Measurements from ENCODE around the gene XPO4. TPM values are rescaled to one million over a fixed set of nuclear protein-coding genes. Genes with fewer than 3 reads are reported as not detected.

Gene XPO4
- total and polyA plus RNA-seq, 4 donors: 2.5 to 12.5 (median 7.5) TPM

DNA sequence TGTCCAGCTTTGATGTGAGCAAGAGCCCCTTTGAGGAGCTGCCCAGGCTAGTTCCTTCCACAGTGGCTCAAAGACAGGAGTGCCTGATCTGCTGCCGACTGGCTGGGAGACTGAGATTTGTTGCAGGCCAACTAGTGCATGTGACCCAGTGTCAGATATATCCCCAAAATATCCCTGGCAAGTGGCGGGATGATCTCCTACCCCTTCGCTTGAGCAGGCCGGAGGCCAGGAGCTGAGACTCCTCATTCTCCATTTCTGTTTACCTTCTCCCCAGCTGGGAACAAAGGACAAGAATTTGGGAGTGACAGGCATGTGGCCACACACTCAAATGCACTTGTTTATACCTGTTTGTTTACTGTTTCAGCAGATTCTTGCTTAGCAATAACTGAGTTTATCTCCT is 37.1 kb upstream of the XPO4 start:
- Histone ChIP-seq H3K9me3 (ENCODE audit: control insufficient read depth in 4 of 4, low read length in 3 of 4) (no peaks in the 10 kb centered on the region), H3K27me3 (ENCODE audit: control insufficient read depth in 4 of 4, insufficient read depth in 4 of 4, low read length in 3 of 4) (no peaks in the 10 kb centered on the region), H3K4me3 (ENCODE audit: low read depth in 1 of 3, low read length in 3 of 3) (no peak overlapping the region), H3K9ac (ENCODE audit: low read depth in 1 of 2, low read length in 2 of 2) (no peak overlapping the region), H3K27ac (ENCODE audit: low read depth in 1 of 2, low read length in 2 of 2) (no peak overlapping the region), H3K4me1 (ENCODE audit: control insufficient read depth in 4 of 4, insufficient read depth in 4 of 4, low read length in 3 of 4) (peaks cover 0 to 3% (median 1%) of the 10 kb centered on the region in 4 donors), H3K36me3 (ENCODE audit: control insufficient read depth in 4 of 4, insufficient read depth in 3 of 4, low read depth in 1 of 4, low read length in 3 of 4) (no peaks in the 10 kb centered on the region)
- TF ChIP-seq FOXA1 (IDR thresholded peaks at IDR 0.05) (no peak), YY1 (IDR thresholded peaks at IDR 0.05) (no peak), RXRA (IDR thresholded peaks at IDR 0.05) (no peak), JUND (IDR thresholded peaks at IDR 0.05) (no peak), EGR1 (IDR thresholded peaks at IDR 0.05; ENCODE audit: low read depth in 2 of 2) (no peak), HNF4A (conservative IDR thresholded peaks at IDR 0.05) (no peak), HNF4G (IDR thresholded peaks at IDR 0.05) (no peak), GABPA (IDR thresholded peaks at IDR 0.05 in 1 of 2, conservative IDR thresholded peaks at IDR 0.05 in 1 of 2) (no peak), REST (IDR thresholded peaks at IDR 0.05) (no peak), MAX (IDR thresholded peaks at IDR 0.05) (no peak), NR2F2 (IDR thresholded peaks at IDR 0.05) (no peak), RAD21 (IDR thresholded peaks at IDR 0.05) (no peak), FOXA2 (IDR thresholded peaks at IDR 0.05) (no peak), SP1 (IDR thresholded peaks at IDR 0.05) (no peak)
- TF ChIP-seq, protein P1, sequence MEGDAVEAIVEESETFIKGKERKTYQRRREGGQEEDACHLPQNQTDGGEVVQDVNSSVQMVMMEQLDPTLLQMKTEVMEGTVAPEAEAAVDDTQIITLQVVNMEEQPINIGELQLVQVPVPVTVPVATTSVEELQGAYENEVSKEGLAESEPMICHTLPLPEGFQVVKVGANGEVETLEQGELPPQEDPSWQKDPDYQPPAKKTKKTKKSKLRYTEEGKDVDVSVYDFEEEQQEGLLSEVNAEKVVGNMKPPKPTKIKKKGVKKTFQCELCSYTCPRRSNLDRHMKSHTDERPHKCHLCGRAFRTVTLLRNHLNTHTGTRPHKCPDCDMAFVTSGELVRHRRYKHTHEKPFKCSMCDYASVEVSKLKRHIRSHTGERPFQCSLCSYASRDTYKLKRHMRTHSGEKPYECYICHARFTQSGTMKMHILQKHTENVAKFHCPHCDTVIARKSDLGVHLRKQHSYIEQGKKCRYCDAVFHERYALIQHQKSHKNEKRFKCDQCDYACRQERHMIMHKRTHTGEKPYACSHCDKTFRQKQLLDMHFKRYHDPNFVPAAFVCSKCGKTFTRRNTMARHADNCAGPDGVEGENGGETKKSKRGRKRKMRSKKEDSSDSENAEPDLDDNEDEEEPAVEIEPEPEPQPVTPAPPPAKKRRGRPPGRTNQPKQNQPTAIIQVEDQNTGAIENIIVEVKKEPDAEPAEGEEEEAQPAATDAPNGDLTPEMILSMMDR (IDR thresholded peaks at IDR 0.05; ENCODE audit: low read depth, low read length, missing input control): no peak
- TF ChIP-seq, protein P2, sequence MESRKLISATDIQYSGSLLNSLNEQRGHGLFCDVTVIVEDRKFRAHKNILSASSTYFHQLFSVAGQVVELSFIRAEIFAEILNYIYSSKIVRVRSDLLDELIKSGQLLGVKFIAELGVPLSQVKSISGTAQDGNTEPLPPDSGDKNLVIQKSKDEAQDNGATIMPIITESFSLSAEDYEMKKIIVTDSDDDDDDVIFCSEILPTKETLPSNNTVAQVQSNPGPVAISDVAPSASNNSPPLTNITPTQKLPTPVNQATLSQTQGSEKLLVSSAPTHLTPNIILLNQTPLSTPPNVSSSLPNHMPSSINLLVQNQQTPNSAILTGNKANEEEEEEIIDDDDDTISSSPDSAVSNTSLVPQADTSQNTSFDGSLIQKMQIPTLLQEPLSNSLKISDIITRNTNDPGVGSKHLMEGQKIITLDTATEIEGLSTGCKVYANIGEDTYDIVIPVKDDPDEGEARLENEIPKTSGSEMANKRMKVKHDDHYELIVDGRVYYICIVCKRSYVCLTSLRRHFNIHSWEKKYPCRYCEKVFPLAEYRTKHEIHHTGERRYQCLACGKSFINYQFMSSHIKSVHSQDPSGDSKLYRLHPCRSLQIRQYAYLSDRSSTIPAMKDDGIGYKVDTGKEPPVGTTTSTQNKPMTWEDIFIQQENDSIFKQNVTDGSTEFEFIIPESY (IDR thresholded peaks at IDR 0.05): no peak
- DNase-seq (ENCODE audit: low spot score): no peak
- WGBS: 45% methylated on average over 4 of the region's 4 CpGs

DNA sequence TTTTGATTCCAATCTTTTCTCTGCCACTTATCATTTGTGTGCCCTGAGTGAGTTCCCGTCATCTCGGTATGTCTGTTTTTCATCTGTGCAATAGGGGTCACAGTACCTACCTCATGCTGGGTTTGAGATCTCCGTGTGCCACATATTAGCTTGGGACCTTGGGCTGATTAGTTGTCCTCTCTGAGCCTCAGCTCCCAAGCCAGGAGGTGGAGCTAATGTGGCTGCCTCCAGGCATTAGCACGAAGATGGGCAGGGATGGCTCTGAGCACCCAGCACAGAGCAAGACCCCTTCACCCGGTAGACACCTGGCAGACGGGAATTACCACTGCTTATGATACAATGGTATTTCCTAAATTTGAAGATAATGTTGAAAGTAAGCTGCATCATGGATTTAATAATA is 35.8 kb upstream of the XPO4 start:
- Histone ChIP-seq H3K9me3 (ENCODE audit: control insufficient read depth in 4 of 4, low read length in 3 of 4) (no peaks in the 10 kb centered on the region), H3K9ac (ENCODE audit: low read depth in 1 of 2, low read length in 2 of 2) (no peak overlapping the region), H3K27ac (ENCODE audit: low read depth in 1 of 2, low read length in 2 of 2) (no peak overlapping the region), H3K4me3 (ENCODE audit: low read depth in 1 of 3, low read length in 3 of 3) (no peak overlapping the region), H3K36me3 (ENCODE audit: control insufficient read depth in 4 of 4, insufficient read depth in 3 of 4, low read depth in 1 of 4, low read length in 3 of 4) (no peaks in the 10 kb centered on the region), H3K4me1 (ENCODE audit: control insufficient read depth in 4 of 4, insufficient read depth in 4 of 4, low read length in 3 of 4) (peaks cover 0 to 3% (median under 1%) of the 10 kb centered on the region in 4 donors), H3K27me3 (ENCODE audit: control insufficient read depth in 4 of 4, insufficient read depth in 4 of 4, low read length in 3 of 4) (no peaks in the 10 kb centered on the region)
- no peak for TF ChIP-seq JUND (IDR thresholded peaks at IDR 0.05)
- TF ChIP-seq, protein P2 (IDR thresholded peaks at IDR 0.05): no peak
- TF ChIP-seq TAF1 (conservative IDR thresholded peaks at IDR 0.05): no peak
- no peak for TF ChIP-seq YY1 (IDR thresholded peaks at IDR 0.05)
- WGBS: 78% methylated on average over 6 of the region's 6 CpGs
- no peak for DNase-seq (ENCODE audit: low spot score)
